Measurements from ENCODE around the gene HAUS7. TPM values are rescaled to one million over a fixed set of nuclear protein-coding genes. Genes with fewer than 3 reads are reported as not detected.

HAUS7 gene
- total RNA-seq, 1 donor from 2014 or later: 23.0 TPM

DNA sequence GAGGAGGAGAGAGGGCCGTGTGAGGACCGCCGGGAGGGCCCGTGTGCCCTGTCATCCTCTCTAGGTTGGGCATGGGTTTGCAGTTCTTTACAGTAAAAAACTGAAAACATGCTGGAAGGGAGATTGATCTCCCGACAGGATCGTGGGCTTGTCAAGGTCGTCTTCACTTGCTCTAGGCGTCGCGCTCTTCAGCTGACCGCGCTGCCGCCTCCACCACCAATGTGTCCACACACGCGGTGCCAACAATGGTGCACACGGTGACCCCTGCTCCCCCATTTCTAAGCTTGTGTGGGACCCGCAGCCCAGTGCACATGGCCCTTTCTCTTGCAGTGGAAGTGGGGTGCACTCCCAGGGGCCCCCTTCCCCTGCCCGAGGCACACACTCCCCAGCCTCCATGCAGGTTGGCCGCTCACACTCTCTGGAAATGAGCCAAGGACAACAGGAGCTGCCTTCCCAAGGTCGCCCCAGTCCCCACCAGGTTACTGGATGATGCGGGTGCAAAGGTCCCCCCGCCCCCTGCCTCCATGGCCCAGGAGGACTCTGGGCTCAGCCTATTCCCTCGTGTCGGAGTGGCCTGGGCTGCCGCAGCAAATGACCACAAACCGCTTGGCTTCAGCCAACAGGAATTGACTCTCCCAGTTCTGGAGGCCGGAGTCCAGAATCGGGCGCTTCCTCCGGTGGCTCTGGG is 60.8 kb downstream of the HAUS7 start:
- Histone ChIP-seq H3K36me3 (no peaks in the 10 kb centered on the region), H3K27ac (no peak overlapping the region), H3K27me3 (no peaks in the 10 kb centered on the region), H3K9me3 (no peaks in the 10 kb centered on the region), H3K4me3 (no peak overlapping the region), H3K4me1 (no peaks in the 10 kb centered on the region)
- ATAC-seq (no peak), DNase-seq (no peak)
- TF ChIP-seq, protein P1, sequence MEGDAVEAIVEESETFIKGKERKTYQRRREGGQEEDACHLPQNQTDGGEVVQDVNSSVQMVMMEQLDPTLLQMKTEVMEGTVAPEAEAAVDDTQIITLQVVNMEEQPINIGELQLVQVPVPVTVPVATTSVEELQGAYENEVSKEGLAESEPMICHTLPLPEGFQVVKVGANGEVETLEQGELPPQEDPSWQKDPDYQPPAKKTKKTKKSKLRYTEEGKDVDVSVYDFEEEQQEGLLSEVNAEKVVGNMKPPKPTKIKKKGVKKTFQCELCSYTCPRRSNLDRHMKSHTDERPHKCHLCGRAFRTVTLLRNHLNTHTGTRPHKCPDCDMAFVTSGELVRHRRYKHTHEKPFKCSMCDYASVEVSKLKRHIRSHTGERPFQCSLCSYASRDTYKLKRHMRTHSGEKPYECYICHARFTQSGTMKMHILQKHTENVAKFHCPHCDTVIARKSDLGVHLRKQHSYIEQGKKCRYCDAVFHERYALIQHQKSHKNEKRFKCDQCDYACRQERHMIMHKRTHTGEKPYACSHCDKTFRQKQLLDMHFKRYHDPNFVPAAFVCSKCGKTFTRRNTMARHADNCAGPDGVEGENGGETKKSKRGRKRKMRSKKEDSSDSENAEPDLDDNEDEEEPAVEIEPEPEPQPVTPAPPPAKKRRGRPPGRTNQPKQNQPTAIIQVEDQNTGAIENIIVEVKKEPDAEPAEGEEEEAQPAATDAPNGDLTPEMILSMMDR (IDR thresholded peaks at IDR 0.05): no peak
- intact Hi-C loops (cut with DNase I): no loop called here

DNA sequence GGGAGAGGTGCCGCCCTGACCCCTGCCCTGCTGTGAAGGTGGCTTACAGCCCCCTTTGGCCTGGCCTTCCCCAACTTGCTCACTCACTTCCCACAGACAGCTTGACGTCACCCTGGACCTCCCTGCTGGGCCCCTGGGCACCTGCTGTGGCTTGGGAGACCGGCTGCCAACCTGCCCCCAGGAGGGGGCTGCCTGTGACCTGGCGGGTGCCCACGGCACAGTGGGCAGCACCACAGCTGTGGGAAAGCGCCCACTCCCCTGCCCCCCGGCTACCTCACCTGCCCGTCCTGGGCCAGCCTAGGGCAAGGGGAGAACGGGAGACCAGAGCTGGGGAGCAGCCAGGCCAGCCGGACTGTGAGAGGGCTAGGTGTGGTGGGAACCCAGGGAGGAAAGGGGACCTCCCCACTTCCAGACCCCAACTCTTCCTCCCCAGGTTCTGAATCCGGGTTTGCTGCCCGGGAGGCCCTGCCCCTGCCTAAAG is 61.5 kb downstream of the HAUS7 start:
- no peaks in the 10 kb centered on the region for H3K9me3 ChIP-seq
- ATAC-seq (no peak), DNase-seq (no peak)
- intact Hi-C loops (cut with DNase I): no loop called here
- no peaks in the 10 kb centered on the region for H3K27me3 ChIP-seq
- H3K4me1 ChIP-seq: no peaks in the 10 kb centered on the region
- TF ChIP-seq, protein P1 (IDR thresholded peaks at IDR 0.05): no peak
- no peaks in the 10 kb centered on the region for H3K36me3 ChIP-seq
- no peak overlapping the region for H3K4me3 ChIP-seq
- H3K27ac ChIP-seq: no peak overlapping the region

DNA sequence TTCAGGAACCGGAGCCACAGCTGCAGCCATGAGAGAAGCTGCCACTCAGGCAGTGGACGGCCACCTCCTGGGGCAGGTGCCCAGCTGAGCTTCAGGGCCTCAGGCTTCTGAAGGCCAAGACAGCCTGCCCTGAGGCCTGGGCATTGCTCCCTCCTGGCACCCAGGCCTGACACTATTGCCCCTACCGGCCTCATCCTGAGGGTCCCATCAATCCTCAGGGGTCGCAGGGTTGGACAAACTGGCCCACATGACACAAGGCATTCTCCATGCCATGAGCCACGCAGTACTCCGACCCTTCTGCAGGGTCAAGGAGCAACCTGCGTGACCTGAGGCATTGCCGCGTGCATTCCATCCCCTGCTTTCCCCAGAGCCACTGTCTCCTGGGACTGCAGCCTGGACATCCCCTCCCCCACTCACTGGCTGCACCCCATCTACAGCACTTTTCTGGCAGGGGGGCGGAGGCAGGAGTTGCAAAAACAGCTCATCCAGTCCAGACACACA is 62.1 kb downstream of the HAUS7 start:
- Histone ChIP-seq H3K4me3 (no peak overlapping the region), H3K9me3 (no peaks in the 10 kb centered on the region), H3K36me3 (no peaks in the 10 kb centered on the region), H3K27me3 (no peaks in the 10 kb centered on the region), H3K27ac (no peak overlapping the region), H3K4me1 (no peaks in the 10 kb centered on the region)
- ATAC-seq (no peak), DNase-seq (no peak)
- TF ChIP-seq, protein P1 (IDR thresholded peaks at IDR 0.05): no peak
- intact Hi-C loops (cut with DNase I): no loop called here

DNA sequence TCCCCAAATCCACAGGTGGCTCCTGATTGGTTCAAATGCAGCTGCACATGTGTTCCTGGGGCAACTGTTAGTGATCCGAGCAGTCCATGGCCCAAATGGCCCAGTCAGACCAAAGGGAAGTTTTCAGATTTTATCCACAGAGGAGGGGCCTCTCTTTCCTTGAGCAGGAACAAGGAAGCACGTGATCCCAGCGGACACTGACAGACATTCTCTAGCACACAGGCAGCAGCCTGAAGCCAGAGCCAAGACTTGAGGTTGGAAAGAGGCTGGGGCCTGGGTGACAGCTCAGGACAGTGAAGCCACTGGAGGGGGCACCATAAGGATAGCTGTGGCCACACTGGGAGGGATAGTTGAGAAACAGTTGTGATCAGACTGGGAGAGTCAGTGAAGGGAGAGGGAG is 62.6 kb downstream of the HAUS7 start:
- no peaks in the 10 kb centered on the region for H3K36me3 ChIP-seq
- no peak overlapping the region for H3K4me3 ChIP-seq
- ATAC-seq: no peak
- DNase-seq: no peak
- intact Hi-C loops (cut with DNase I): no loop called here
- no peaks in the 10 kb centered on the region for H3K9me3 ChIP-seq
- no peaks in the 10 kb centered on the region for H3K27me3 ChIP-seq
- H3K4me1 ChIP-seq: no peaks in the 10 kb centered on the region
- TF ChIP-seq, protein P1 (IDR thresholded peaks at IDR 0.05): no peak
- H3K27ac ChIP-seq: no peak overlapping the region

GRCh38 chrX:153406903-153407302 is 63.5 kb downstream of the HAUS7 start:
- ATAC-seq (no peak), DNase-seq (no peak)
- no peaks in the 10 kb centered on the region for H3K4me1 ChIP-seq
- intact Hi-C loops (cut with DNase I): no loop called here
- no peak overlapping the region for H3K27ac ChIP-seq
- H3K9me3 ChIP-seq: no peaks in the 10 kb centered on the region
- H3K4me3 ChIP-seq: no peak overlapping the region
- TF ChIP-seq, protein P1 (IDR thresholded peaks at IDR 0.05): no peak
- no peaks in the 10 kb centered on the region for H3K27me3 ChIP-seq
- H3K36me3 ChIP-seq: no peaks in the 10 kb centered on the region
